Measurements from ENCODE around the gene GOSR2. TPM values are rescaled to one million over a fixed set of nuclear protein-coding genes. Genes with fewer than 3 reads are reported as not detected.

GOSR2 gene
- total and polyA plus RNA-seq, 2 of the 8 experiments (the other 6 are each of a cell fraction or from before 2014, with no cell fraction given): 28.2 to 36.2 TPM

GRCh38 chr17:46908068-46908737, 14.8 kb upstream of the GOSR2 start:
- Histone ChIP-seq H2AK5ac (ENCODE audit: low read depth, low read length) (no peak overlapping the region), H3K14ac (ENCODE audit: insufficient read length) (no peak overlapping the region), H4K91ac (replicated peaks; ENCODE audit: insufficient read length, low read length) (no peak overlapping the region), H3K27me3 (replicated peaks in 1 of 4; ENCODE audit: control insufficient read depth in 3 of 4, extremely low read depth in 1 of 4, insufficient read depth in 3 of 4, low read length in 3 of 4) (no peaks in the 10 kb centered on the region), H3K56ac (replicated peaks; ENCODE audit: insufficient read length, low read depth, low read length) (no peak overlapping the region), H2BK120ac (replicated peaks; ENCODE audit: low read depth, low read length) (no peak overlapping the region), H3K23me2 (ENCODE audit: low read depth, low read length) (peaks cover 11% of the 10 kb centered on the region; the same call in 1 of the 2 replicates), H2BK12ac (ENCODE audit: low read depth, low read length) (no peak overlapping the region), H3K9me3 (ENCODE audit: insufficient read depth in 2 of 2, low read depth in 1 of 2, low read length in 1 of 2) (no peaks in the 10 kb centered on the region), H2BK15ac (ENCODE audit: low read length) (no peak overlapping the region), H4K20me1 (replicated peaks in 1 of 2; ENCODE audit: control insufficient read depth in 1 of 2, insufficient read depth in 2 of 2, low read length in 2 of 2) (no peaks in the 10 kb centered on the region), H2BK5ac (ENCODE audit: low read depth, low read length) (no peak overlapping the region), H4K8ac (ENCODE audit: extremely low read depth, insufficient read depth, low read length) (no peak overlapping the region), H3K79me2 (ENCODE audit: control insufficient read depth in 1 of 2, insufficient read depth in 2 of 2, low read length in 2 of 2) (no peaks in the 10 kb centered on the region), H4K5ac (ENCODE audit: insufficient read length, low read depth, low read length) (no peak overlapping the region), H3K79me1 (ENCODE audit: low read depth, low read length) (no peaks in the 10 kb centered on the region), H2AFZ (ENCODE audit: low read length) (no peak overlapping the region), H3K4ac (replicated peaks; ENCODE audit: insufficient read length, low read depth, low read length) (no peak overlapping the region), H3K23ac (ENCODE audit: insufficient read length) (no peak overlapping the region), H3K4me1 (replicated peaks in 1 of 4; ENCODE audit: control insufficient read depth in 3 of 4, insufficient read depth in 4 of 4, low read length in 3 of 4) (peaks cover 0 to 5% (median 2%) of the 10 kb centered on the region in 4 experiments; a peak in 4 of 7 replicates), H3K36me3 (ENCODE audit: control insufficient read depth in 2 of 4, insufficient read depth in 4 of 4, low read length in 3 of 4) (no peaks in the 10 kb centered on the region), H3K18ac (ENCODE audit: extremely low read depth, low read length) (no peak overlapping the region), H3K4me3 (ENCODE audit: extremely low read depth in 1 of 4, insufficient read depth in 2 of 4, low read depth in 3 of 4, low read length in 4 of 4) (no peak overlapping the region), H3K4me2 (ENCODE audit: insufficient read depth in 1 of 2, low read depth in 2 of 2, low read length in 2 of 2) (no peak overlapping the region), H3K9ac (replicated peaks in 1 of 4; ENCODE audit: extremely low read depth in 1 of 4, low read depth in 3 of 4, low read length in 3 of 4) (no peak overlapping the region), H3K27ac (ENCODE audit: low read depth, low read length) (no peak overlapping the region), H2BK20ac (ENCODE audit: low read length) (no peak overlapping the region)
- FAIRE-seq: no peak
- DNase-seq (ENCODE audit: low read depth in 1 of 2, low spot score in 2 of 2): no peak
- 79% methylated on average over 14 of the region's 14 CpGs; no CpG with 5 or more reads in 1 of the 2 experiments for WGBS, 2 experiments (ENCODE audit: extremely low coverage in 1 of 2, insufficient coverage in 1 of 2, insufficient read length in 1 of 2, insufficient replicate concordance in 2 of 2, low coverage in 1 of 2, low lambda C conversion rate in 2 of 2, missing lambda C conversion rate in 1 of 2)
- TF ChIP-seq TAF7 (optimal IDR thresholded peaks at IDR 0.05; ENCODE audit: borderline replicate concordance, low read depth, low read length) (no peak), ZNF274 (IDR thresholded peaks at IDR 0.05; ENCODE audit: borderline replicate concordance, extremely low read depth, low read length) (no peak), FOSL1 (IDR thresholded peaks at IDR 0.05; ENCODE audit: insufficient read depth, low read depth, low read length) (no peak), TBP (IDR thresholded peaks at IDR 0.05; ENCODE audit: low read depth, low read length) (no peak), SIX5 (IDR thresholded peaks at IDR 0.05; ENCODE audit: low read depth, low read length) (no peak), CEBPB (IDR thresholded peaks at IDR 0.05; ENCODE audit: low read depth, low read length) (no peak), SIRT6 (IDR thresholded peaks at IDR 0.05; ENCODE audit: low read length) (no peak), MAFK (IDR thresholded peaks at IDR 0.05; ENCODE audit: low read depth, low read length) (no peak), SUZ12 (IDR thresholded peaks at IDR 0.05; ENCODE audit: low read length) (no peak), RAD21 (IDR thresholded peaks at IDR 0.05 in 1 of 2, conservative IDR thresholded peaks at IDR 0.05 in 1 of 2; ENCODE audit: low read depth in 2 of 2, low read length in 2 of 2) (no peak), CREB1 (IDR thresholded peaks at IDR 0.05) (no peak), SP4 (IDR thresholded peaks at IDR 0.05; ENCODE audit: low read length) (no peak), ASH2L (IDR thresholded peaks at IDR 0.05; ENCODE audit: low read length) (no peak), NRF1 (IDR thresholded peaks at IDR 0.05; ENCODE audit: low read depth, low read length) (no peak), KDM5A (IDR thresholded peaks at IDR 0.05; ENCODE audit: low read length) (no peak)
- ChIA-PET POLR2A (ENCODE audit: partially characterized antibody) (interaction anchor here (0.6 kb wide), 1 partner anchor 368 kb away, joined by 3 read pairs; no protein-coding TSS in a partner anchor), CTCF (ENCODE audit: partially characterized antibody) (interaction anchor here (0.6 to 3.4 kb wide), 5 partner anchors 12 to 82 kb away, joined by 3 to 18 read pairs (median 4); no protein-coding TSS in a partner anchor)
